NCI-H1417 (cell line): ENCODE results near the gene CAV1.
A peak's percentile ranks its signal among the peaks of the same experiment; 100 is the strongest.
"Not testable (repeated sequence)": the region's sequence is repeated elsewhere in the genome, so short reads cannot be mapped to it uniquely, and the experiment has no call there.

Source experiments
- DNase-seq, 3 experiments: peaks; one replicate each; lab custom pipeline; 2025; lab: John Stamatoyannopoulos, UW

Gene CAV1, protein sequence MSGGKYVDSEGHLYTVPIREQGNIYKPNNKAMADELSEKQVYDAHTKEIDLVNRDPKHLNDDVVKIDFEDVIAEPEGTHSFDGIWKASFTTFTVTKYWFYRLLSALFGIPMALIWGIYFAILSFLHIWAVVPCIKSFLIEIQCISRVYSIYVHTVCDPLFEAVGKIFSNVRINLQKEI

DNA sequence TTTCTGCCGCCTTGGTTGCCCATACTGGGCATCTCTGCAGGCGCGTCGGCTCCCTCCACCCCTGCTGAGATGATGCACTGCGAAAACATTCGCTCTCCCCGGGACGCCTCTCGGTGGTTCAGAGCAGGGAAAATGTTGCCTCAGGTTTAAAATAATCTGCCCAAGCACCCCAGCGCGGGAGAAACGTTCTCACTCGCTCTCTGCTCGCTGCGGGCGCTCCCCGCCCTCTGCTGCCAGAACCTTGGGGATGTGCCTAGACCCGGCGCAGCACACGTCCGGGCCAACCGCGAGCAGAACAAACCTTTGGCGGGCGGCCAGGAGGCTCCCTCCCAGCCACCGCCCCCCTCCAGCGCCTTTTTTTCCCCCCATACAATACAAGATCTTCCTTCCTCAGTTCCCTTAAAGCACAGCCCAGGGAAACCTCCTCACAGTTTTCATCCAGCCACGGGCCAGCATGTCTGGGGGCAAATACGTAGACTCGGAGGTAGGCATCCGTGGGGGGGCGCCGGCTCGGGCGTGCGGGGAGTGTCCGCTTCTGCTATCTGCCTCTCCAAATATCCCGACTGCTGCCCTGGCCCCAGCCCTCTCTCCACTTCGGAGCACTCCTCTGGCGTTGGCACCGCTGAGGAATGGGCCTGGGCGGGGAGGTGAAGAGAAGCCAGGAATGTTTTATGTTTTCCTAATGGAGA, at the start of gene CAV1:
Gene CAV1 (plus strand): TSS at position 428 of the 689 bp plus-strand sequence. CDS start 27 bp downstream, at position 455.
- peak in 2 of 3 experiments; percentile 74 to 83 for DNase-seq

DNA sequence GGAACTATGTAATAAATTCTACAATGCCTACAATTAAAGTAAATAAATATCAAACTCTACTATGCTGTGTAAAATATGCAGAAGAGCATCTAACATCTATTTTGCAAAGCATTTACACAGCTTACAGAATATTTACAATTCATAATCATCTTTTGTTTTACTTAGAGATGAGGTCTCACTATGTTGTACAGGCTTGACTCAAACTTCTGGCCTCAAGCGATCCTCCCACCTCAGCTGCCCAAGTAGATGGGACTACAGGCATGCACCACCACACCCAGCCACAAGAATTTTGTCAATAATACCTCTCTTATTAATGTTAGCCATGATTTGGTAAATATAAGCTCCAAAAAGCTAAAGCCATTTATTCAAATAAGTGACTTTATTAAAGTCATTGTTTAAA, 47.2 kb upstream of the CAV1 start:
- no peak for DNase-seq

DNA sequence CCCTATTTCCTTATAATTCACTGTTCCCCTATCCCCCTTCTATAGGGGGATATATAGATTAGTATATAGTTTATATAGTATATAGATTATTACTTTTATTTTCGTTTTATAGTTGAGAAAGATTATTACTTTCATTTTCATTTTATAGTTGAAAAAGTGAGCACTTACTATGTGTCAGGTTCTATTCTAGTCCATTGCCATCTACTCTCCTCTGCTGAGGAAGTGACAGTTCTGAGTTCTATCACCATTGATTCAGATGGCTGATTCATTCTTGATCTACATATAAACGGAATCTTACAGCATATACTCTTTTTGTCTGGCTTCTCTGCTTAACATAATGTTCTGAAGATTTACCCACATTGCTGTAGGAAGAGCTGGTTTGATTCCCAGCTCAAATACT, 46.0 kb upstream of the CAV1 start:
- DNase-seq, result no peak

DNA sequence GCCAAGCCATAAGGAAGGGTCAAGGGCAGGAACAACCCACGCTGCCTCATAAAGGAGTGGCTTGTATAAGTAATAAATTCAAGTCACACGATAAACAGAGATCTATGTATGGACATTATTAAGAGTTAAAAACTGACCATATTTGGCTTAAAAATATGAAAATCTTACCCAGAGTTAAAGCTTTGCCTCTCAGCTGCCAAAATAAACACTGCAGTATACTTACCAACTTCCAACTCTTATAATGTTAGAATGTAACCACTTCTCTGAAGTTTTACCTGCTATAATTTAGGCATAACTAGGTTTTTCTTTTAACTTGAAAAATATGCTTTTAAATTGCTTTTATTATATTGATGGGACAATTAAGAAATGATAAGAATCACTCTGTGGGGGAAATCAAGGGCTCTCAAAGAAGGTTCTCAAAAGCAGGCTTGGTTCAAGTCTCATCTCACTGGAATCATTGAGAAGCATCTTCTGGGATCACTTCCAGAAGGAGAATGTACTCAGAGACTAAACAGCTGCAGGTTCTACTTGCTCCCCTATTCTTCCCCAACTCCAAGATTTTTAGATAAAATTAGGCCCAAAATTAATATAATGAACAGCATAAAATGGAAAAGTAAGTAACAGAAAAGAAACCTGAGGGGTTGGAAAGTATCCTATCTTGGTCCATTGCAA, 41.4 kb upstream of the CAV1 start:
- DNase-seq, result no peak

DNA sequence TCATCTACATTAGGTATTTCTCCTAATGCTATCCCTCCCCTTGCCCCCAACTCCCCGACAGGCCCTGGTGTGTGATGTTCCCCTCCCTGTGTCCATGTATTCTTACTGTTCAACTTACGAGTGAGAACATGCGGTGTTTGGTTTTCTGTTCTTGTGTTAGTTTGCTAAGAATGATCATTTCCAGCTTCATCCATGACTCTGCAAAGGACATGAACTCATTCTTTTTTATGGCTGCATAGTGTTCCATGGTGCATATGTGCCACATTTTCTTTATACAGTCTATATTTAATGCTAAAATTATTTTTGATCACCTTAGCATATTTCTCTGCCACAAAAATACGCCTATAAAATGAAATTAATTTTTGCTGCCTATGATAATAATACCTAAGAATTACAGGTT, 40.4 kb upstream of the CAV1 start:
- DNase-seq, result not testable (repeated sequence)

DNA sequence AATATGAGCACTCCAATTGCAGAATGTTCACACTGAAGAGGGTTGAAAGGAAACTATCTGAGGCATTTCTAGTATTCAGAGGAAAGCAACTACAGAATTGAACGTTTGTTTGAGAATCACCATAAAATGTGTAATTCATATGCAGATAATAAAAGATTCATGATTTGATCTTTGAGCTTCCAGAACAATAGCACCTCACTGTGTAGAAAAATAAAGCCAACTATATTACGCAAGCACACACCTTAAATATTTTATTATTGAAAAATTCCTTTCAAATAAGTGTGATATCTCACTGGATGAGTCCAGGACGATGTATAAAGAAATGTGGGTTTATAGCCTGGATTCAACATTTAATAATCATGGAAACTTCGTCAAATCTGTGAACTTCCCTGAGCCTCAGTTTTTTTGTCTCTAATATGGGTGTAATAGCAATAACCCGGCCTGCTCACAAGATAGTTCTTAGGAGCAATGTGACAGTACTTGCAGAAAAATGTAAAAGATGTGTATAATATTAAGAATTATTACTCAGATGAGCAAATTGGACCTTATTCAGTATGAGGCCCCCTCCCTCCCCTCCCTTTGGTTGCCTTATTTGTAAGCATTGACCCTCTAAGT, 36.8 kb upstream of the CAV1 start:
- DNase-seq, result no peak

DNA sequence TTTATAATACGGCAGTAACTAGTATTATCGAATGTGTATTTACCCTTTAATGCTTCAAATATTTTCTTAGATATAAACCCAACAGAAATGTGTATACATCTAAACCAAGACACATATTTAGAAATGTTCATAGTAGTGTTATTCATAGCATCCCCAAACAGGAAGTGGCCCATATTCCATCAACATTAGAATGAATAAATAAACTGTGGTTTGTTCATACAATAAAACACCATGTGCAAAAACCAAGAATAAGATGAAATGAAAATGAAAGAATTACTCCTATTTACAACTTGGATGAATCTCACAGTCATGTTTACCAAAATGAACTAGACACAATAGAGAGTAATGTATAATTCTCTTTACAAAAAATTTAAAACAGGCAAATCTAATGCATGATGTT, 34.5 kb upstream of the CAV1 start:
- no peak for DNase-seq

DNA sequence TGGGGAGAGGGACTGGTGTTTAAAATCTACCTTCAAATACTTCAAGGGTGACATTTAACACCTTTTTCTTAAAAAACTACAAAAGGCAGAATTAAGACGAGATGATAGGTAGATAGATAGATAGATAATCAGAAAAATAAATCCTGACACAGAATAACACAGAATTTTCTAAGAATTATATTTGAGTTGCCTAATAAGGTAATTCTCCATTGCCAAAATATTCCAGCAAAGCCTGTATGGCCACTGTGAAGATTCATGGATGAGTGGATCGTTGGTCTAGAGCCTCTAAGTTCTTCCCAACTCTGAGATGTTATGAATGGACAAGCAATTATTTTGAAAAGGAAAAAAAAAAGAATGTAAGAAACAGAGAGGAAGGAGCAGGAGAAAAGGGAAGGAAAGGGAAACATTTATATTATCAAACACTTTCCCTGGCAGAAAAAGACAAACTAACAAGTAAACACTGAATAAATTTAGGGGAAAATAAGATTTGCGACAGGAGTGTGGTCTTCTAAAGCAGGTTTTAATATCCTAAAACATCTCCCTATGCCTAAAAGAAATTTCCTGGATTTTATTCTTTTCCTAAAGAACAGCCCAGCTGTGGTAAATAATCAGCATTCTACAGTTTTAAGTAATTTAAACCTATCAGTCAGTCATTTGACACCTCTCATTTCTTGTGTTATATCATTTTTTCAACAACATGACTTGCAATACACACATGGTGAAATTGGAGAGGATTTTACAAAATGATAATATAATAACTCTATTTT, 32.8 kb upstream of the CAV1 start:
- no peak for DNase-seq

DNA sequence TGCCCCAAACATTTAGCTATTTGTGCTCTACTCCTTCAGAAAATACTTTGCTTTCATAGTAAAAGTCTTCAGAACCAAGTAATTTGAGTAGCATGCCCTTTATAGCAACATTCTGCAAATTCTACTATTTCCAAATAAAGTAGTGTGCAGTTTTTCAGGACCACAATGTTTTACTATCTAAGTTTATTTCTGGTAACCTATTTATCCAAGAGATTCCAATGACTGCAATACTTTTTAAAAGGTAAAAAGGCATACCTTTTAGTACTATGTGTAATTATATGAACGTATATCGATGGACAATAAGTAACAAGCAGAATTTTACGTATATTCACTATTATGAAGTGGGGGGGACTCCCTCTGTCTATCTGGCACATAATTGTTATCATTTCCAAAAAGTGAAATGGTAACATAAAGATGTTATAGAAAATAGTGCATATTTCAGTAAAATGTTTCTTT, 32.2 kb upstream of the CAV1 start:
- no peak for DNase-seq

DNA sequence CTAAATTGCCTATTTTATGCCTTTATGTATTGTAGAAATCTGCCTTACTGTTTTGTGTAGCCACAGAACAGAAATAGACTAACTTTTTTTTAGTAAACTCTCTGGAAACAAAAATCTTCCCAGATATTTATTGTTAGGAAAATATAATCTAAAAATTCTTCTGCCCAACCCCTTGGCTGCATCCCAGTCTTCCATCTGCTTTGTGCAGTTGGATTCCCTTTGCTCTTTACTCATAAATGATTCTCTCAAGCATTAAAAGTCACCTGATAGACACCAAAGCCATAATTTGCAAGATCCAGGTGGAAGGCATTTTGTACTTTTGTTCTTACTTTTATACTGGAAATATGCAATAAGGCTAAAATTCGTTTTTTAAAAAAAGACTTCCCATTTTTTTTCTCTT, 31.4 kb upstream of the CAV1 start:
- no peak for DNase-seq

DNA sequence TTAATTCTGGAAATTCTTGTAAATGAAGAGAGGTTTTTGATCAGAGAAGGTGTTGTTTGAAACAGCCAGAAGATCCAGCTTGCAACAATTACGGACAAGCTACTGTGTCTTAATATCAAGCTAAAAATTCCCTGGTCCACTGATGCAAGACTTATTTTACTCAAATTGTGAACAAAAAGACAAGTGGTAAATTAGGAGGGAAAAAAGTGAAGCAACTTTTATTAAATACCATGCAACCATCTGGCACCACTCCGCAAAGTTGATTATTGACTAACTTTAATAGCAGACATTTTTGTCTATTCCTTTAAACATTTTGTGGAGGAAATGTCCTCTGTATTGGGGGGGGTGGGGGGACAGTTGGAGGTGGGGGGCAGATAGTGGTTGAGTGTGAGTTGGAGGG, 30.4 kb upstream of the CAV1 start:
- no peak for DNase-seq

DNA sequence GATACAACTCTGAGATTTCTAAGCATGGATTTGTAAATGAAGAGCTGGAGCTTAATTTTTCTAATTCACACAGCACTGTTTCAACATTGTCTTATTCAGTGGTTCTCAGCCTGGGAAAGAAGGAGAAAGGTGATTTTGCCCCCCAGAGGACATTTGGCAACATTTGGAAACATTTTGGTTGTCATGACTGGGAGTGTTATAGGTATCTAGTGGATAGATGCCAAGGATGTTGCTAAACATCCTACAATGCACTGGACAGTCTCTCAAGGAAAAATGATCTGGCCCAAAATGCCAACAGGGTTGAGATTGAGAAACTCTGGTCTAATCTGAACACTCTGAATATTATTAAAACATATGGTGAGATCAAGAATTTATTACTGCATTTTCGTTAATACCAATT, 29.1 kb upstream of the CAV1 start:
- no peak for DNase-seq

DNA sequence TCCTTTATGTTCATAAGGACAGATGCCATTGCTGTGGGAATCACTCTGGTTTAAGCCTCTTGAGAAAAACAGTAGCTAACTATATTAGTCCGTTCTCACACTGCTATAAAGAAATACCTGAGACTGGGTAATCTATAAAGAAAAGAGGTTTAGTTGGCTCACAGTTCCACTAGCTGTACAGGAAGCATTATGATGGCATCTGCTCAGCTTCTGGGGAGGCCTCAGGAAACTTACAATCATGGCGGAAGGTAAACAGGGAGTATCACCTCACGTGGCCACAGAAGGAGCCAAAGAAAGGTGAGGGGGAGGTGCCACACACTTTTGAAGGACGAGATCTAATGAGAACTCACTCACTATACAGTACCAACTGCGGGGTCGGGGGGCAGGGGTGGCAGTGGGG, 28.2 kb upstream of the CAV1 start:
- DNase-seq, result no peak

DNA sequence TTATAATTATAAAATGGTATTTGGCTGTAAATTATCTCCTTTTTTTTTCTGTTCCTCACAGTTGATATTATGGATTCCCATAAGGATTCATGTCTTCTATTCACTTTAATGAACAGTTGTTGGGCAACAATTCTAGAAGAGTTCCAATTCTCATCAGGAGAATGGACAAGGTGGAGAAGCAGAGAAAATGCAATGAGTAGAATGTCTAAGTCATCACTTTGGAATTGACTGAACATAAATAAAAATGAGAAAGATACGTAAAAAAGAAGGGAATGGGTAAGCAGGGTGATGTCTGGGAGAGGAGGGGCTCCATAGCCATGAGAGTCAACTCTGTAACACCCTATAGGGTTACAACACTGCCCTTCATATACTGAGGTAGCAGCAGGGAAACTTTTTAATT, 27.1 kb upstream of the CAV1 start:
- no peak for DNase-seq

DNA sequence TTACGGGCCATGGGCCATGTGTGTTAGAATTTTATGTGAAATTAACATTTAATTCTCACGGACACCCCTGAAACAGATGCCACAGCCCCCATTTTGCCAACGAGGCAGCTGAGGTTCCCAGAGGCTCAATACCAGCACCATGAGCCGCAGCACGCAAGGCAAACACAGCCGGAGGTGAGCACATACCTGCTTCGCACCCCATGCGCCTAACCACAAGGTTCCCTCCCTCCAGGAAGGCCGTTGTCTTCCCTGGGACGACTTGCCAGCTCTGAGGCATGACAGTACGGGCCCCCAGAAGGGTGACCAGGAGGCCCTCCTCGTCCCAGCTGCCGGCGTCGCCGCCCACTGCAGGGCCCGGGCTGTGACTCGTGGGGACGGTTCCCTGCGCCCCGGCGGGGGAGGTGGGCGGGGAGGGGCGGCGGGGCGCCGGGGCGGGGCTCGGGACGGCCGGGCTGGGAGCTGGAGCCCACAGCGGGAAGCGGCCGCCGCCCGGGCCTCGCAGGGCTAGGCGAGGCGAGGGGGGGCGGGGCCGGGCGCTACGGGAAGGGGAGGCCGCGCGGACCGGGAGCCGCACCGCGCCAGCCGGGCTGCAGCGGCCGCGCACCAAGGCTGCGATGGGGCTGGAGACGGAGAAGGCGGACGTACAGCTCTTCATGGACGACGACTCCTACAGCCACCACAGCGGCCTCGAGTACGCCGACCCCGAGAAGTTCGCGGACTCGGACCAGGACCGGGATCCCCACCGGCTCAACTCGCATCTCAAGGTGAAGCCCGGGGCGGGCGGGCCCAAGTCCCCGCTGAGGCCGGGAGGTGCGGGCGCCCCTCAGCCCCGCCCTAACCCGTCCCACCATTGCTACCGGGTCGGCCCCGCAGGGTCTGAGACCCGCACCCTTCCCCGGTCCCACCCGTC, 25.4 kb upstream of the CAV1 start, which contains the start of gene CAV2:
Gene CAV2 (plus strand): TSS at position 571 of the 910 bp plus-strand sequence. CDS start 44 bp downstream, at position 615.
- DNase-seq, result peak; percentile 47 to 69 (median 54)

DNA sequence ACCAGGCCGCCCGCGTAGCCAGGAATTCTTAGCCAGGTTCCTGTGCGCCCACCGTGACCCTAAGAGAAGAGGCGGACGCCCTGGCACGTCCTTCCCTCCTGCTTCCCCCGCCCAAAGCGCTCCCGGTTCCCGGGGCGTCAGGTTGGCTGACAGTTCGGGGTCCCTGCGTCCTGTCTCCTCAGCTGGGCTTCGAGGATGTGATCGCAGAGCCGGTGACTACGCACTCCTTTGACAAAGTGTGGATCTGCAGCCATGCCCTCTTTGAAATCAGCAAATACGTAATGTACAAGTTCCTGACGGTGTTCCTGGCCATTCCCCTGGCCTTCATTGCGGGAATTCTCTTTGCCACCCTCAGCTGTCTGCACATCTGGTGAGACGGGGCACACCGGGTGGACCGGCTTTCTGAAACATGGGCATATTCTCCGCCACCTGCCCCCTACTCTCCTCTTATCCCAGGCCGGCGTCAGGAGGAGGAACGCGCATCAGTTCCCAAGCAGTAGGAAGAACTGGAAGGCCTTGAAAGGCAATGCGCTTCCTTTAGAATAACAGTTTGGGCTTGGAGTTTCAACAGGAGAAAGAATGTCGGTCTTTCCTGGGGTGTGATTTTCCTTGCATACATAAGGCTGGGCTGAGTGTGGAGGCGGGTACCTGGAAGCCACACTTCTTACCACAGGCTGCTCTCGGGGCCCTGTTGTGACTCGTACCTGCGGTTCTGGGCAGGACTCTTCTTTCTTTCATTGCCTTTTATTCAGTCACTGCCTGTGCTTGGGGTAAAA, 24.6 kb upstream of the CAV1 start:
- DNase-seq, result peak in 2 of 3 experiments; percentile 30 to 53

DNA sequence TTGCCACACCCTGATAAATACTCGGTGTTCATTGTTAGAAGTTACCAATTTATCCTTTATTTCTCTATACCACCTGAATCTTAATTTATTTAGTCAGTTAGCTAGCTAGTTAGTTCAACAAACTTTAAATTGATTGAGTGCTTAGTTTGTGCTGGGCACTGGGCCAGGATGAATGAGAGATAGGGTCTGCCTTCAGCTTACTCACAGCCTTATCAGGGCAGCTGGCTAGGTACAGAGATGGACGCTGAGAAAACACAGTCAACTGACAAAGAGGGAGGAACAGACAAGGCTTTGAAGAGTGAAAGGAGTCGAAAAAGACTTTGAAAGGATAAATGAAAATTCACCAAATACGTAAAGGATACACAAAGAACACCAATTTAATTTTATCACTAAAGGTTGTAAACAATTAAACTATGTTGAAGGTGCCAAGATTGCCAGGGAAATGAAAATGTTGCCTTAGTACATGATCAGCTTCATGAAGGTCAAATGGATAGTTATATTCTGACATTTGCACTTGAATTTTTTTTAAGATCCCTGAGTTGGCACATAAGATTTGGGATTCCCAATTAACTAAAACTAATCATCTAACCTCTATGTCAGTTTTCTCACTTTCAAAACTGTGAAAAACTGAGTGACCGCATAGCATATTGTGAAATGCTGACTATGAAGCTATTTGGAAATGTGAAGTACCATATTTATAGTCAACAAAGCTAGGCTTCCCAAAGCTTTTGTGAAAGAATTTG, 23.2 kb upstream of the CAV1 start:
- no peak for DNase-seq

DNA sequence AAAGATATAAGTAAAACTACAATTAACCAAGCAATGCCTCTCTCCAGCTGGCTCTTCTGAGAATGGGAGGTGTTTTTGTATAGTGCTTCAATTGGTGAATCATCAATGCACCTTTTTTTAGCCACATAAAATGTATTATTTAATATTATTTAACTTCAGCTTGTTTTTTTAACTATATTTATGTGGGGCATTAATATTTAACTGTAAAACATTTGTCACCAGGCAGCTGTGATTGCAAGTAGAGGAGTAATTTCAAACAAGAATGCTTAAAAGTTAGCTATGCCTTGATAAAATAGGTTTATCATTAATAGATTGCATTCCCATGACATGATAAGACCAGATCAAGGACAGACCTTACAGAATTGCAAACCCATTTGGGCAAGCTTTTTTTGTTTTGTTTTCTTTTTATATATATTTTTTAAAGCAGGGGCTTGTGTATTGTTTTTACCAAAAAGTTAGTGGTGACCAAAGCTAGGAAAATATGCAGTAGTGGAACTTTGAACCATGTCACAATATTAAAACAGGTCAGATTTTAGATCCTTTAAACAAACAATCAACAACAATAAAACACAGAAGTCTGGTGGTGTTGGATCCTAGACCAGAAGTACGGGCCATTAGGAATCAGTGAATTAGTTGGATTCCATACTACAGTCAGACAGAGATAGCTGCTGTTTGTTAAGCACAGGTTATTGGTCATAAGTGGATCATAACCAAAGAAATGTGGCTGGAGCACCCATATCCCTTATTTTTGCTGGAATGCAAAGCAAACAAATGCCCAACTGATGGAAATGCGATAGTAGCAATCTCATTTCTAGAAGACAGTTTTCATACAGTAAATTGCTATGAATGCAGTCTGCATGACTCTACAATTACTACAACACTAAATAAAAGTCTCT, 22.4 kb upstream of the CAV1 start:
- DNase-seq, result no peak
